Heart left ventricle (tissue), 13 donors: Measurements from ENCODE around the gene ANO3.

Experiments used
- POLR2A ChIP-seq, 2 donors: fragments of 450-650 bp; IDR thresholded peaks; one replicate each; pipeline ENCODE4 v1.6.1; 2017; ENCODE audit warnings: antibody characterized with exemption in 2 of 2, mild to moderate bottlenecking in 2 of 2, moderate library complexity in 2 of 2
- TF ChIP-seq, protein P1 (sequence below), 12 donors: fragments of 200-600 bp; sonication (generic) in 4 of 12; IDR thresholded peaks; one replicate each; pipeline versions ENCODE4 v1.5.0 to v1.8.0; 2018 to 2022; ENCODE audit warnings: antibody characterized with exemption in 12 of 12, mild to moderate bottlenecking in 5 of 12
- donor health status: ischemic (EF 13 %, LVEDD 7.1; RV severe dilation, severe dysfunction).
- donor health status: DM: no; HTN: yes; CAD: no.
- donor health status: DM: no; HTN: no; CAD: no.
- donor health status: ischemic (EF 25% LVEDD 6.9; RV normal size, moderate dysfunction).
- donor health status: ischemic (EF 25% LVEDD 5.7; RV mildly dilated, moderate dysfunction).
- donor health status: ischemic (EF 35%, LVEDD 5.7; RV mildly dilated, moderate dysfunction).
- donor health status: nonischemic (EF 11% LVEDD 7.7; RV severe dilation, severe dysfunction).
- donor health status: DM: yes; HTN: yes; CAD: no.
- donor health status: PGD.
- donor health status: ischemic (EF 29% LVEDD 5.4; RV normal size, mild dysfunction).
- donor health status: nonischemic (EF 23%, LVEDD 6.1; RV moderate dilation, normal function).

GRCh38 chr11:26512196-26512595 lies 180.3 kb downstream of the ANO3 start:
- TF ChIP-seq, protein P1, sequence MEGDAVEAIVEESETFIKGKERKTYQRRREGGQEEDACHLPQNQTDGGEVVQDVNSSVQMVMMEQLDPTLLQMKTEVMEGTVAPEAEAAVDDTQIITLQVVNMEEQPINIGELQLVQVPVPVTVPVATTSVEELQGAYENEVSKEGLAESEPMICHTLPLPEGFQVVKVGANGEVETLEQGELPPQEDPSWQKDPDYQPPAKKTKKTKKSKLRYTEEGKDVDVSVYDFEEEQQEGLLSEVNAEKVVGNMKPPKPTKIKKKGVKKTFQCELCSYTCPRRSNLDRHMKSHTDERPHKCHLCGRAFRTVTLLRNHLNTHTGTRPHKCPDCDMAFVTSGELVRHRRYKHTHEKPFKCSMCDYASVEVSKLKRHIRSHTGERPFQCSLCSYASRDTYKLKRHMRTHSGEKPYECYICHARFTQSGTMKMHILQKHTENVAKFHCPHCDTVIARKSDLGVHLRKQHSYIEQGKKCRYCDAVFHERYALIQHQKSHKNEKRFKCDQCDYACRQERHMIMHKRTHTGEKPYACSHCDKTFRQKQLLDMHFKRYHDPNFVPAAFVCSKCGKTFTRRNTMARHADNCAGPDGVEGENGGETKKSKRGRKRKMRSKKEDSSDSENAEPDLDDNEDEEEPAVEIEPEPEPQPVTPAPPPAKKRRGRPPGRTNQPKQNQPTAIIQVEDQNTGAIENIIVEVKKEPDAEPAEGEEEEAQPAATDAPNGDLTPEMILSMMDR (IDR thresholded peaks at IDR 0.05): no peak
- TF ChIP-seq POLR2A (IDR thresholded peaks at IDR 0.05): no peak
